Neuronal stem cell (in vitro differentiated cells): ENCODE results near the gene BCL2L14.

Experiments used
- DNase-seq: peaks from one replicate; pipeline ENCODE4 v3.0.0-alpha.2; 2013; ENCODE audit warnings: low spot score
- H2AFZ ChIP-seq: one replicate; pipeline ENCODE4 v1.6.1; 2013; ENCODE audit warnings: mild to moderate bottlenecking, low read length, inconsistent platforms
- H2AK5ac ChIP-seq: 2 replicates; pipeline ENCODE4 v1.6.1; 2013; ENCODE audit warnings: low read depth, mild to moderate bottlenecking, inconsistent platforms, low read length, moderate library complexity, mixed read lengths
- H2BK120ac ChIP-seq: 2 replicates; pipeline ENCODE4 v1.6.1; 2013; ENCODE audit warnings: low read depth, mild to moderate bottlenecking, inconsistent platforms, low read length, moderate library complexity, mixed read lengths
- H2BK12ac ChIP-seq: one replicate; pipeline ENCODE4 v1.6.1; 2013; ENCODE audit warnings: low read length, inconsistent platforms
- H2BK15ac ChIP-seq: 2 replicates; pipeline ENCODE4 v1.6.1; 2013; ENCODE audit warnings: mild to moderate bottlenecking, low read length, inconsistent platforms, mixed read lengths
- H2BK5ac ChIP-seq: one replicate; pipeline ENCODE4 v1.6.1; 2013; ENCODE audit warnings: inconsistent platforms, mild to moderate bottlenecking, low read length, moderate library complexity
- H3K14ac ChIP-seq: one replicate; pipeline ENCODE4 v1.6.1; 2013; ENCODE audit warnings: low read length, inconsistent platforms
- H3K18ac ChIP-seq: 2 replicates; pipeline ENCODE4 v1.6.1; 2013; ENCODE audit warnings: low read length, inconsistent platforms
- H3K23ac ChIP-seq: 2 replicates; pipeline ENCODE4 v1.6.1; 2013; ENCODE audit warnings: low read depth, mild to moderate bottlenecking, mixed read lengths, low read length, inconsistent platforms; ENCODE audit not compliant: poor library complexity
- H3K27ac ChIP-seq: replicated peaks from 3 replicates; pipeline ENCODE4 v1.5.1; 2013; ENCODE audit warnings: low read length, inconsistent platforms
- H3K27me3 ChIP-seq, 3 experiments: 2 replicates each; pipeline ENCODE4 v1.6.1; 2013; ENCODE audit warnings: low read length in 3 of 3, mild to moderate bottlenecking in 2 of 3, inconsistent platforms in 1 of 3, low read depth in 1 of 3, mixed read lengths in 1 of 3, moderate library complexity in 1 of 3; ENCODE audit not compliant: control insufficient read depth in 3 of 3, insufficient read depth in 3 of 3
- H3K36me3 ChIP-seq, 2 donors: replicated peaks in 1 of 2; 2 replicates each; pipeline ENCODE4 v1.6.1; 2013; ENCODE audit warnings: low read length in 2 of 2; ENCODE audit not compliant: control insufficient read depth in 2 of 2, insufficient read depth in 2 of 2
- H3K4ac ChIP-seq: 2 replicates; pipeline ENCODE4 v1.6.1; 2013; ENCODE audit warnings: inconsistent platforms, mild to moderate bottlenecking, low read length, moderate library complexity
- H3K4me1 ChIP-seq, 2 donors: 1 replicate in 1 of 2; 2 replicates in 1 of 2; pipeline ENCODE4 v1.6.1; 2013; ENCODE audit warnings: low read length in 2 of 2, low read depth in 1 of 2; ENCODE audit not compliant: control insufficient read depth in 2 of 2, insufficient read depth in 1 of 2
- H3K4me2 ChIP-seq: one replicate; pipeline ENCODE4 v1.6.1; 2013; ENCODE audit warnings: mild to moderate bottlenecking, low read length, inconsistent platforms; ENCODE audit not compliant: insufficient read depth, poor library complexity, severe bottlenecking
- H3K4me3 ChIP-seq, 2 donors: 2 replicates each; pipeline ENCODE4 v1.5.1; 2013; ENCODE audit warnings: low read length in 2 of 2, mild to moderate bottlenecking in 2 of 2, inconsistent platforms in 1 of 2, moderate library complexity in 1 of 2
- H3K79me1 ChIP-seq: one replicate; pipeline ENCODE4 v1.6.1; 2013; ENCODE audit warnings: low read depth, mild to moderate bottlenecking, inconsistent platforms, low read length, moderate library complexity
- H3K9ac ChIP-seq: one replicate; pipeline ENCODE4 v1.6.1; 2013; ENCODE audit warnings: mild to moderate bottlenecking, low read depth, low read length, inconsistent platforms; ENCODE audit not compliant: poor library complexity
- H3K9me3 ChIP-seq, 2 donors: replicated peaks in 1 of 2; 2 replicates each; pipeline versions ENCODE3 to v1.6.1; 2013; ENCODE audit warnings: low read length in 2 of 2, mild to moderate bottlenecking in 2 of 2, inconsistent platforms in 1 of 2, low read depth in 1 of 2, mixed read lengths in 1 of 2, moderate library complexity in 1 of 2; ENCODE audit not compliant: control insufficient read depth in 2 of 2, insufficient read depth in 1 of 2
- H4K8ac ChIP-seq: one replicate; pipeline ENCODE4 v1.6.1; 2013; ENCODE audit warnings: low read depth, mild to moderate bottlenecking, inconsistent platforms, low read length, moderate library complexity
- H4K91ac ChIP-seq: one replicate; pipeline ENCODE4 v1.6.1; 2013; ENCODE audit warnings: low read length, low read depth, mild to moderate bottlenecking, inconsistent platforms; ENCODE audit not compliant: poor library complexity
- WGBS, 2 donors: extraction: QIAGEN DNeasy Blood & Tissue Kit; methylation state at CpG; one replicate each; pipeline ENCODE4 v1.1.7; 2013; ENCODE audit warnings: missing lambda C conversion rate in 2 of 2, mixed read lengths in 1 of 2; ENCODE audit not compliant: insufficient read length in 2 of 2, insufficient replicate concordance in 1 of 2; ENCODE audit errors: extremely low coverage in 2 of 2; 5-methylcytosine and 5-hydroxymethylcytosine counted together

Gene BCL2L14

GRCh38 chr12:12094481-12094880 lies 23.7 kb downstream of the BCL2L14 start:
- H3K14ac ChIP-seq, result no peak overlapping the region
- no peak overlapping the region for H2AK5ac ChIP-seq
- H2BK12ac ChIP-seq, result no peak overlapping the region
- H4K91ac ChIP-seq, result no peak overlapping the region
- H3K4me1 ChIP-seq, result no peaks in the 10 kb centered on the region
- no peak overlapping the region for H3K9ac ChIP-seq
- no peak overlapping the region for H2AFZ ChIP-seq
- no peak overlapping the region for H3K4ac ChIP-seq
- H3K18ac ChIP-seq, result no peak overlapping the region
- H3K9me3 ChIP-seq, result no peaks in the 10 kb centered on the region
- no peak for DNase-seq
- peaks cover 2 to 12% of the 10 kb centered on the region in 2 donors for H3K36me3 ChIP-seq
- H2BK120ac ChIP-seq, result no peak overlapping the region
- no CpG with 5 or more reads among the region's 4 CpGs for WGBS, 2 donors
- H3K79me1 ChIP-seq, result no peaks in the 10 kb centered on the region
- no peaks in the 10 kb centered on the region for H3K27me3 ChIP-seq
- H3K4me2 ChIP-seq, result no peak overlapping the region
- no peak overlapping the region for H2BK5ac ChIP-seq
- H3K27ac ChIP-seq, result no peak overlapping the region
- no peak overlapping the region for H3K23ac ChIP-seq
- no peak overlapping the region for H4K8ac ChIP-seq
- no peak overlapping the region for H3K4me3 ChIP-seq
- H2BK15ac ChIP-seq, result no peak overlapping the region

DNA sequence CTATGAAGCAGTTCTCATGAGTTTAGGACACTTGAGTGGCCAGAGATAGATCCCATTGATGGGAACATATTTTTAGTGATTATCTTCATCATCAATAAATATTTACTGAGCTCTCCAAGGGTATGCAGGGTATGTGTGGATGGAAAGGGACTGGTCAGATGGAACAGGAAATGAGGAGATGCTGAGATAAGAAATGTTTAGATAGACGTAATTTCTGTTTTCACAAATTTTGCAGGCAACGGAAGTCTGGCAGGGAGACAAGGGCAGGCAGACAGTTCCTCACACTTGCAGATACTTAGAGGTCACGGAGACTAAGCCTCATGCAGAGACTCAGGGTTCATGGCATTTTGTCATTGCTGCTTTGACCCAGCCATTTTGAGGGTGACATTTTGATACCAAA lies 24.3 kb downstream of the BCL2L14 start:
- Histone ChIP-seq H2BK120ac (no peak overlapping the region), H3K4me1 (no peaks in the 10 kb centered on the region), H4K8ac (no peak overlapping the region), H3K79me1 (no peaks in the 10 kb centered on the region), H3K36me3 (peaks cover 2 to 14% of the 10 kb centered on the region in 2 donors), H2BK5ac (no peak overlapping the region), H3K4ac (no peak overlapping the region), H3K4me2 (no peak overlapping the region), H3K27ac (no peak overlapping the region), H3K27me3 (no peaks in the 10 kb centered on the region), H3K23ac (no peak overlapping the region), H4K91ac (no peak overlapping the region), H2AFZ (no peak overlapping the region), H2BK12ac (no peak overlapping the region), H3K9ac (no peak overlapping the region), H2AK5ac (no peak overlapping the region), H3K18ac (no peak overlapping the region), H3K9me3 (no peaks in the 10 kb centered on the region), H2BK15ac (no peak overlapping the region), H3K4me3 (no peak overlapping the region), H3K14ac (no peak overlapping the region)
- DNase-seq, result no peak
- WGBS, 2 donors, result no CpG with 5 or more reads among the region's 3 CpGs

GRCh38 chr12:12097891-12098690 lies 27.4 kb downstream of the BCL2L14 start:
- H3K4me2 ChIP-seq, result no peak overlapping the region
- no peak for DNase-seq
- no peak overlapping the region for H4K8ac ChIP-seq
- no peak overlapping the region for H3K23ac ChIP-seq
- H2BK5ac ChIP-seq, result no peak overlapping the region
- H2BK12ac ChIP-seq, result no peak overlapping the region
- no peak overlapping the region for H4K91ac ChIP-seq
- H3K9me3 ChIP-seq, result no peaks in the 10 kb centered on the region
- no peak overlapping the region for H2AFZ ChIP-seq
- H3K36me3 ChIP-seq, result peaks cover 5 to 19% of the 10 kb centered on the region in 2 donors
- WGBS, 2 donors, result no CpG with 5 or more reads among the region's 6 CpGs
- H3K18ac ChIP-seq, result no peak overlapping the region
- no peak overlapping the region for H2BK15ac ChIP-seq
- H3K4ac ChIP-seq, result no peak overlapping the region
- H3K27ac ChIP-seq, result no peak overlapping the region
- H3K4me1 ChIP-seq, result no peaks in the 10 kb centered on the region
- no peak overlapping the region for H3K14ac ChIP-seq
- no peak overlapping the region for H3K9ac ChIP-seq
- no peaks in the 10 kb centered on the region for H3K79me1 ChIP-seq
- H2BK120ac ChIP-seq, result no peak overlapping the region
- H2AK5ac ChIP-seq, result no peak overlapping the region
- H3K27me3 ChIP-seq, result no peaks in the 10 kb centered on the region
- H3K4me3 ChIP-seq, result no peak overlapping the region

- H3K27ac ChIP-seq, result no peak overlapping the region
- no CpG with 5 or more reads among the region's 3 CpGs for WGBS, 2 donors
Observed at GRCh38 chr12:12098691-12099015, 27.9 kb downstream of the BCL2L14 start.

More at GRCh38 chr12:12098691-12099015, 27.9 kb downstream of the BCL2L14 start:
- Histone ChIP-seq H2BK15ac (no peak overlapping the region), H3K36me3 (peaks cover 5 to 24% of the 10 kb centered on the region in 2 donors), H3K4me2 (no peak overlapping the region), H3K9ac (no peak overlapping the region), H3K14ac (no peak overlapping the region), H2BK5ac (no peak overlapping the region), H4K8ac (no peak overlapping the region), H3K79me1 (no peaks in the 10 kb centered on the region), H2AFZ (no peak overlapping the region), H2AK5ac (no peak overlapping the region), H3K23ac (no peak overlapping the region), H3K9me3 (peaks cover 0 to under 1% of the 10 kb centered on the region in 2 donors), H3K18ac (no peak overlapping the region), H2BK12ac (no peak overlapping the region), H4K91ac (no peak overlapping the region), H3K4me3 (no peak overlapping the region), H3K27me3 (no peaks in the 10 kb centered on the region), H2BK120ac (no peak overlapping the region), H3K4me1 (no peaks in the 10 kb centered on the region), H3K4ac (no peak overlapping the region)
- DNase-seq, result no peak
